CMK (cell line): ENCODE measurements around the gene MRFAP1L1.
"Not testable (repeated sequence)": the region's sequence is repeated elsewhere in the genome, so short reads cannot be mapped to it uniquely, and the experiment has no call there.

Experiments
- DNase-seq: peaks from one replicate; pipeline ENCODE4 v3.0.0-alpha.2; 2010; ENCODE audit warnings: low read depth

Gene MRFAP1L1

GRCh38 chr4:6734165-6734786, 24.6 kb upstream of the MRFAP1L1 start:
- peak; percentile 71 for DNase-seq

- DNase-seq = no peak
These were observed 23.9 kb upstream of the MRFAP1L1 start for GRCh38 chr4:6733358-6734164.

- DNase-seq = peak; percentile 61
These were observed 23.0 kb upstream of the MRFAP1L1 start for GRCh38 chr4:6732441-6733357.

- DNase-seq = no peak
These were observed 22.1 kb upstream of the MRFAP1L1 start for GRCh38 chr4:6731780-6732179.

- no peak for DNase-seq
These were observed 21.6 kb upstream of the MRFAP1L1 start for GRCh38 chr4:6731318-6731675.

- DNase-seq = peak; percentile 86
These were observed 21.1 kb upstream of the MRFAP1L1 start for GRCh38 chr4:6730603-6731317.

GRCh38 chr4:6728320-6729029, 18.8 kb upstream of the MRFAP1L1 start:
- DNase-seq = no peak

- DNase-seq = peak; percentile 54
These were observed 18.2 kb upstream of the MRFAP1L1 start for GRCh38 chr4:6727943-6728250.

GRCh38 chr4:6727081-6727942, 17.6 kb upstream of the MRFAP1L1 start:
- peak; percentile 75 for DNase-seq

- DNase-seq = not testable (repeated sequence)
These were observed 15.8 kb upstream of the MRFAP1L1 start for GRCh38 chr4:6725427-6725961.

GRCh38 chr4:6724421-6725111, 14.9 kb upstream of the MRFAP1L1 start:
- no peak for DNase-seq

- DNase-seq = no peak
These were observed 14.2 kb upstream of the MRFAP1L1 start for GRCh38 chr4:6723851-6724250.

GRCh38 chr4:6722891-6723290, 13.2 kb upstream of the MRFAP1L1 start:
- no peak for DNase-seq

GRCh38 chr4:6721121-6721520, 11.5 kb upstream of the MRFAP1L1 start:
- DNase-seq = no peak

- DNase-seq = peak; percentile 61
These were observed 10.6 kb upstream of the MRFAP1L1 start for GRCh38 chr4:6720202-6720699.

- DNase-seq = no peak
These were observed 10.0 kb upstream of the MRFAP1L1 start for GRCh38 chr4:6719611-6720179.

- no peak for DNase-seq
These were observed 9.4 kb upstream of the MRFAP1L1 start for GRCh38 chr4:6718932-6719610.

GRCh38 chr4:6716958-6717655, 7.4 kb upstream of the MRFAP1L1 start:
- DNase-seq = no peak
